Astrocyte of the hippocampus (primary cell): ENCODE results near the gene TAS2R46.
"Not testable (repeated sequence)": the region's sequence is repeated elsewhere in the genome, so short reads cannot be mapped to it uniquely, and the experiment has no call there.

Source experiments
- DNase-seq: peaks from one replicate; pipeline ENCODE4 v3.0.0; 2011; ENCODE audit warnings: low read depth, low spot score

TAS2R46 gene

GRCh38 chr12:11039171-11039570, 22.9 kb downstream of the TAS2R46 start:
- no peak for DNase-seq

GRCh38 chr12:11033959-11034358, 28.1 kb downstream of the TAS2R46 start:
- not testable (repeated sequence) for DNase-seq

- no peak for DNase-seq
Observed at GRCh38 chr12:11031307-11031706, 30.8 kb downstream of the TAS2R46 start, which contains the start of gene TAS2R31. Gene TAS2R31 (minus strand): TSS chr12:11031407. CDS start chr12:11031335, 72 bp downstream.

- no peak for DNase-seq
Observed at GRCh38 chr12:11026118-11026517, 36.0 kb downstream of the TAS2R46 start.

GRCh38 chr12:11023387-11023786, 38.7 kb downstream of the TAS2R46 start:
- no peak for DNase-seq

- no peak for DNase-seq
Observed at GRCh38 chr12:11022520-11022919, 39.6 kb downstream of the TAS2R46 start, which contains the start of gene TAS2R19. Gene TAS2R19 (minus strand): TSS chr12:11022620. CDS start chr12:11022571, 49 bp downstream.

GRCh38 chr12:11016937-11017336, 45.2 kb downstream of the TAS2R46 start:
- DNase-seq = no peak

GRCh38 chr12:11015775-11016430, 46.2 kb downstream of the TAS2R46 start:
- DNase-seq = no peak

- peak; percentile 29 for DNase-seq
Observed at GRCh38 chr12:11014234-11014633, 47.9 kb downstream of the TAS2R46 start.
